Activated CD4-positive, alpha-beta T cell treated with anti-CD3 and anti-CD28 coated beads, Interleukin-2, amount 50 U/mL, for 24 hours (primary cell): ENCODE measurements around the gene ZGPAT.
A peak's percentile ranks its signal among the peaks of the same experiment; 100 is the strongest.
"Not testable (repeated sequence)": the region's sequence is repeated elsewhere in the genome, so short reads cannot be mapped to it uniquely, and the experiment has no call there.

Experiments
- DNase-seq, 2 donors: peaks; one replicate each; pipeline ENCODE4 v3.0.0-alpha.2; 2020; ENCODE audit warnings: low read depth in 1 of 2, low spot score in 1 of 2

The ZGPAT gene

GRCh38 chr20:63707558-63708300 lies at the start of gene ZGPAT, which contains the start of gene ARFRP1:
Gene ZGPAT (plus strand): TSS chr20:63708039. CDS start chr20:63708581, 542 bp downstream.
Gene ARFRP1 (minus strand): TSS chr20:63707976. CDS start chr20:63707091, 885 bp downstream.
- peak; percentile 77 to 82 for DNase-seq

- no peak for DNase-seq
Observed at GRCh38 chr20:63658749-63659187, 49.1 kb upstream of the ZGPAT start.

- DNase-seq = no peak
Observed at GRCh38 chr20:63659370-63659769, 48.5 kb upstream of the ZGPAT start.

- DNase-seq = not testable (repeated sequence)
Observed at GRCh38 chr20:63660174-63660573, 47.7 kb upstream of the ZGPAT start.

- DNase-seq = no peak
Observed at GRCh38 chr20:63660622-63661021, 47.2 kb upstream of the ZGPAT start.

GRCh38 chr20:63661108-63661507 lies 46.7 kb upstream of the ZGPAT start:
- DNase-seq = no peak

- no peak for DNase-seq
Observed at GRCh38 chr20:63661959-63662812, 45.7 kb upstream of the ZGPAT start.

- no peak for DNase-seq
Observed at GRCh38 chr20:63662813-63663189, 45.0 kb upstream of the ZGPAT start.

GRCh38 chr20:63663332-63664066 lies 44.3 kb upstream of the ZGPAT start:
- DNase-seq = no peak

GRCh38 chr20:63664143-63664851 lies 43.5 kb upstream of the ZGPAT start:
- no peak for DNase-seq

GRCh38 chr20:63664861-63665594 lies 42.8 kb upstream of the ZGPAT start:
- DNase-seq = no peak

- DNase-seq = no peak
Observed at GRCh38 chr20:63665708-63666107, 42.1 kb upstream of the ZGPAT start.

- no peak for DNase-seq
Observed at GRCh38 chr20:63667858-63668257, 40.0 kb upstream of the ZGPAT start.

- no peak for DNase-seq
Observed at GRCh38 chr20:63668351-63668750, 39.5 kb upstream of the ZGPAT start.

GRCh38 chr20:63671695-63672094 lies 36.1 kb upstream of the ZGPAT start:
- not testable (repeated sequence) for DNase-seq

- no peak for DNase-seq
Observed at GRCh38 chr20:63672666-63673065, 35.2 kb upstream of the ZGPAT start.

GRCh38 chr20:63673951-63674350 lies 33.9 kb upstream of the ZGPAT start:
- DNase-seq = no peak

- no peak for DNase-seq
Observed at GRCh38 chr20:63675681-63676368, 32.0 kb upstream of the ZGPAT start.

- no peak for DNase-seq
Observed at GRCh38 chr20:63678071-63678470, 29.8 kb upstream of the ZGPAT start.
